Erythroblast (primary cell): ENCODE measurements around the gene TMEM95.

Experiments
- GATA1 ChIP-seq: IDR thresholded peaks from 2 replicates; pipeline ENCODE4 v1.6.1; 2011; ENCODE audit warnings: low read depth, mild to moderate bottlenecking, control low read depth, low read length, moderate library complexity
- POLR2A ChIP-seq: IDR thresholded peaks from 2 replicates; pipeline ENCODE4 v1.6.1; 2011; ENCODE audit warnings: mild to moderate bottlenecking, low read length

- no peak for TF ChIP-seq POLR2A
- no peak for TF ChIP-seq GATA1
These were observed 48.2 kb downstream of the TMEM95 start for GRCh38 chr17:7403043-7403726.
